Activated CD4-positive, CD25-positive, alpha-beta regulatory T cell treated with anti-CD3 and anti-CD28 coated beads, Interleukin-2, amount 50 U/mL, for 72 hours (primary cell): ENCODE results near the gene SLCO2A1.

Source experiments
- DNase-seq: peaks from one replicate; pipeline ENCODE4 v3.0.0; 2021

SLCO2A1 gene

GRCh38 chr3:133930341-133930933 is 99.3 kb downstream of the SLCO2A1 start:
- DNase-seq: no peak

GRCh38 chr3:133928903-133929607 is 100.7 kb downstream of the SLCO2A1 start:
- no peak for DNase-seq

GRCh38 chr3:133928136-133928893 is 101.4 kb downstream of the SLCO2A1 start:
- no peak for DNase-seq

GRCh38 chr3:133927540-133928066 is 102.1 kb downstream of the SLCO2A1 start:
- peak; percentile 77 for DNase-seq

- no peak for DNase-seq
These were observed 102.8 kb downstream of the SLCO2A1 start for GRCh38 chr3:133926736-133927539.

GRCh38 chr3:133925960-133926735 is 103.6 kb downstream of the SLCO2A1 start:
- DNase-seq: no peak

GRCh38 chr3:133924041-133924440 is 105.7 kb downstream of the SLCO2A1 start:
- no peak for DNase-seq

GRCh38 chr3:133921592-133921991 is 108.1 kb downstream of the SLCO2A1 start:
- no peak for DNase-seq

GRCh38 chr3:133917144-133917543 is 112.6 kb downstream of the SLCO2A1 start:
- no peak for DNase-seq

GRCh38 chr3:133915685-133916658 is 113.8 kb downstream of the SLCO2A1 start:
- DNase-seq: no peak

GRCh38 chr3:133914839-133915600 is 114.7 kb downstream of the SLCO2A1 start:
- DNase-seq: no peak

GRCh38 chr3:133910422-133910821 is 119.3 kb downstream of the SLCO2A1 start:
- no peak for DNase-seq

- DNase-seq: no peak
These were observed 124.3 kb downstream of the SLCO2A1 start for GRCh38 chr3:133905376-133905775.

- no peak for DNase-seq
These were observed 127.9 kb downstream of the SLCO2A1 start for GRCh38 chr3:133901847-133902246.

GRCh38 chr3:133901083-133901482 is 128.6 kb downstream of the SLCO2A1 start:
- DNase-seq: no peak

- no peak for DNase-seq
These were observed 130.4 kb downstream of the SLCO2A1 start for GRCh38 chr3:133899311-133899710.

GRCh38 chr3:133897547-133897946 is 132.2 kb downstream of the SLCO2A1 start:
- no peak for DNase-seq

GRCh38 chr3:133896002-133896761 is 133.5 kb downstream of the SLCO2A1 start:
- no peak for DNase-seq
